ENCODE measurements around the gene CRLF2. TPM values are rescaled to one million over a fixed set of nuclear protein-coding genes. Genes with fewer than 3 reads are reported as not detected.
A peak's percentile ranks its signal among the peaks of the same experiment; 100 is the strongest.
"Not testable (repeated sequence)": the region's sequence is repeated elsewhere in the genome, so short reads cannot be mapped to it uniquely, and the experiment has no call there.

The CRLF2 gene, protein sequence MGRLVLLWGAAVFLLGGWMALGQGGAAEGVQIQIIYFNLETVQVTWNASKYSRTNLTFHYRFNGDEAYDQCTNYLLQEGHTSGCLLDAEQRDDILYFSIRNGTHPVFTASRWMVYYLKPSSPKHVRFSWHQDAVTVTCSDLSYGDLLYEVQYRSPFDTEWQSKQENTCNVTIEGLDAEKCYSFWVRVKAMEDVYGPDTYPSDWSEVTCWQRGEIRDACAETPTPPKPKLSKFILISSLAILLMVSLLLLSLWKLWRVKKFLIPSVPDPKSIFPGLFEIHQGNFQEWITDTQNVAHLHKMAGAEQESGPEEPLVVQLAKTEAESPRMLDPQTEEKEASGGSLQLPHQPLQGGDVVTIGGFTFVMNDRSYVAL
- total RNA-seq: under 1 TPM; 0.16 to 0.42 TPM
- 0.54 TPM for polyA plus RNA-seq (2013, experiment 1 of 2)
- 0.44 TPM for polyA plus RNA-seq (2013, experiment 2 of 2)
- 0.08 to 28.1 (median 1.1) reads per million in 172 experiments for total RNA-seq

DNA sequence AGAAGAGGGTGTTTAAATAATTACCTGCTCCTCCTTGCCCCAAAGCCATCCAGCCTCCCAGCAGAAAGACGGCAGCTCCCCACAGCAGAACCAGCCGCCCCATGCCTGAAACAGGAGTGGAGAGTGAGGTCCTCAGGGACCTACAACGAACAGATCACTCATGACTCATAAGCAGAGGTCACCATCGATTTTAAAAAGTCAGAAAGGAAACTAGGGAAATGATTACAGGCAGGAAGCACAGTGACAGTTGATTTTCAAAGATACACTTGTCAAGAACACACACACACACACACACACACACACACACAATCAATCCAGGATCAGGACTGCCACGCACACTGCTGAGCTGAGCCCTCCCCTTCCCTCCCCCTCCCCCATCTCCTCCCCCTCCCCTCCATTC is at the start of gene CRLF2:
CRLF2 (minus strand) TSS at position 118 of the 400 bp plus-strand sequence; CDS start at position 103, 15 bp downstream.
- H3K4me3 ChIP-seq (ENCODE audit: low read length): peak within 1 kb of the TSS; percentile 22
- H3K36me3 Mint-ChIP-seq (ENCODE audit: low read depth): no peaks in the 10 kb centered on the region
- H3K9me3 Mint-ChIP-seq: no peaks in the 10 kb centered on the region
- no peak within 1 kb of the TSS for H3K27ac ChIP-seq (ENCODE audit: low read depth in 1 of 2, low read length in 2 of 2)
- intact Hi-C loops (cut with DNase I, micrococcal nuclease): no loop called here
- TF ChIP-seq, protein P1, sequence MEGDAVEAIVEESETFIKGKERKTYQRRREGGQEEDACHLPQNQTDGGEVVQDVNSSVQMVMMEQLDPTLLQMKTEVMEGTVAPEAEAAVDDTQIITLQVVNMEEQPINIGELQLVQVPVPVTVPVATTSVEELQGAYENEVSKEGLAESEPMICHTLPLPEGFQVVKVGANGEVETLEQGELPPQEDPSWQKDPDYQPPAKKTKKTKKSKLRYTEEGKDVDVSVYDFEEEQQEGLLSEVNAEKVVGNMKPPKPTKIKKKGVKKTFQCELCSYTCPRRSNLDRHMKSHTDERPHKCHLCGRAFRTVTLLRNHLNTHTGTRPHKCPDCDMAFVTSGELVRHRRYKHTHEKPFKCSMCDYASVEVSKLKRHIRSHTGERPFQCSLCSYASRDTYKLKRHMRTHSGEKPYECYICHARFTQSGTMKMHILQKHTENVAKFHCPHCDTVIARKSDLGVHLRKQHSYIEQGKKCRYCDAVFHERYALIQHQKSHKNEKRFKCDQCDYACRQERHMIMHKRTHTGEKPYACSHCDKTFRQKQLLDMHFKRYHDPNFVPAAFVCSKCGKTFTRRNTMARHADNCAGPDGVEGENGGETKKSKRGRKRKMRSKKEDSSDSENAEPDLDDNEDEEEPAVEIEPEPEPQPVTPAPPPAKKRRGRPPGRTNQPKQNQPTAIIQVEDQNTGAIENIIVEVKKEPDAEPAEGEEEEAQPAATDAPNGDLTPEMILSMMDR (IDR thresholded peaks at IDR 0.05): no peak
- ChIA-PET CTCF (no interaction called here), POLR2A (no interaction called here)
- DNase-seq (peak in 4 of 14 experiments; percentile 37 to 66 (median 60)), ATAC-seq (ENCODE audit: poor library complexity) (peak; percentile 14)
- no peaks in the 10 kb centered on the region for H3K27me3 Mint-ChIP-seq
- no peaks in the 10 kb centered on the region for H3K27me3 ChIP-seq (ENCODE audit: control insufficient read depth in 1 of 2, insufficient read depth in 2 of 2, low read length in 2 of 2)
- peak within 1 kb of the TSS; percentile 71 for H3K4me3 Mint-ChIP-seq
- no peaks in the 10 kb centered on the region for H3K9me3 ChIP-seq (ENCODE audit: control insufficient read depth in 1 of 2, insufficient read depth in 1 of 2, low read length in 2 of 2)
- H3K27ac Mint-ChIP-seq: peak within 1 kb of the TSS; percentile 10
- no peaks in the 10 kb centered on the region for H3K36me3 ChIP-seq (ENCODE audit: insufficient read depth, low read length)
- peaks cover 21% of the 10 kb centered on the region for H3K4me1 ChIP-seq (ENCODE audit: insufficient read depth, low read length)
- H3K4me1 Mint-ChIP-seq (ENCODE audit: low read depth): peaks cover 31% of the 10 kb centered on the region

DNA sequence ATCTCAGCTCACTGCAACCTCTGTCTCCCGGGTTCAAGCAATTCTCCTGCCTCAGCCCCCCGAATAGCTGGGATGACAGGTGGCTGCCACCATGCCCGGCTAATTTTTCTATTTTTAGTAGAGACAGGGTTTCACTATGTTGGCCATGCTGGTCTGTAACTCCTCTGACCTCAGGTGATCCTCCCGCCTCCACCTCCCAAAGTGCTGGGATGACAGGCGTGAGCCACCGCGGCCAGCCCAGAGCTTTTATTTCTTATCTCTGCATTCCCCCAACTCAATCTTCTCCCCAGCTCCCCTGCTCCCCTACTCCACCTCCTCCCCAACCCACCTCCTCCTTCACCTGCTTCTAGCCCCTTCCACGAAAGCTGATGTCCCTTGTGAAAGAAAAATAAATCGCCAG is 49.3 kb upstream of the CRLF2 start:
- H3K27me3 Mint-ChIP-seq; intact Hi-C loops (cut with DNase I, micrococcal nuclease); H3K9me3 Mint-ChIP-seq; H3K4me1 ChIP-seq (ENCODE audit: insufficient read depth, low read length); H3K4me3 Mint-ChIP-seq; H3K4me3 ChIP-seq (ENCODE audit: low read length); H3K27me3 ChIP-seq (ENCODE audit: control insufficient read depth in 1 of 2, insufficient read depth in 2 of 2, low read length in 2 of 2); H3K36me3 ChIP-seq (ENCODE audit: insufficient read depth, low read length); DNase-seq; CTCF ChIA-PET; ATAC-seq (ENCODE audit: poor library complexity); H3K27ac Mint-ChIP-seq; POLR2A ChIA-PET; H3K36me3 Mint-ChIP-seq (ENCODE audit: low read depth); H3K4me1 Mint-ChIP-seq (ENCODE audit: low read depth); H3K27ac ChIP-seq (ENCODE audit: low read depth in 1 of 2, low read length in 2 of 2): not testable (repeated sequence)
- H3K9me3 ChIP-seq (ENCODE audit: control insufficient read depth in 1 of 2, insufficient read depth in 1 of 2, low read length in 2 of 2): peaks cover 0 to 11% of the 10 kb centered on the region in 2 experiments

DNA sequence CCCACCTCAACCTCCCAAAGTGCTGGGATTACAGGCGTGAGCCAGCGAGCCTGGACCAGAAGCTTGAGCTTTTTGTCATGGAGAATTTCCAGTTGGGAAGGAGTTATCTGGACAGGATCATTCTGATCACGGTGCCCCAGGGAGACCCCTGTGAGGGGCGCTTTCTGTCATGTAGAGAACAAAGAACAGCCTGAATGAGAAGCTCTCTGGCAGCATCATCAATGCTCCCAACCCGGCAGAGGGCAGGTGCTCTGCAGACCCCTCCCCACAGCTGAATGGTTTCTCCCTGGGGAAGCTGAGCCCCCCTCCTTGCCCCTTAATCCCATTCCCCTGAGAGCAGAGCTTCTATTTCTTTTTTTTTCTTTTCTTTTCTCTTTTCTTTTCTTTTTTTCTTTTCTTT is 48.8 kb upstream of the CRLF2 start:
- Histone ChIP-seq H3K4me1 (ENCODE audit: insufficient read depth, low read length) (no peaks in the 10 kb centered on the region), H3K9me3 (ENCODE audit: control insufficient read depth in 1 of 2, insufficient read depth in 1 of 2, low read length in 2 of 2) (peaks cover 0 to 6% of the 10 kb centered on the region in 2 experiments), H3K4me3 (ENCODE audit: low read length) (no peak overlapping the region), H3K36me3 (ENCODE audit: insufficient read depth, low read length) (no peaks in the 10 kb centered on the region), H3K27ac (ENCODE audit: low read depth in 1 of 2, low read length in 2 of 2) (no peak overlapping the region), H3K27me3 (ENCODE audit: control insufficient read depth in 1 of 2, insufficient read depth in 2 of 2, low read length in 2 of 2) (no peaks in the 10 kb centered on the region)
- H3K9me3 Mint-ChIP-seq: no peaks in the 10 kb centered on the region
- no peaks in the 10 kb centered on the region for H3K27me3 Mint-ChIP-seq
- TF ChIP-seq, protein P1 (IDR thresholded peaks at IDR 0.05): no peak
- H3K36me3 Mint-ChIP-seq (ENCODE audit: low read depth): no peaks in the 10 kb centered on the region
- intact Hi-C loops (cut with DNase I, micrococcal nuclease): no loop called here
- no peak overlapping the region for H3K4me3 Mint-ChIP-seq
- no peak overlapping the region for H3K27ac Mint-ChIP-seq
- POLR2A ChIA-PET: no interaction called here
- CTCF ChIA-PET: no interaction called here
- H3K4me1 Mint-ChIP-seq (ENCODE audit: low read depth): no peaks in the 10 kb centered on the region
- ATAC-seq (ENCODE audit: poor library complexity) (no peak), DNase-seq (no peak)
